H1 (cell line): Measurements from ENCODE around the gene ENKUR. TPM values are rescaled to one million over a fixed set of nuclear protein-coding genes. Genes with fewer than 3 reads are reported as not detected.

Source experiments
- CHD7 ChIP-seq: fragments of 300-600 bp; sonication (generic); IDR thresholded peaks from 2 replicates; pipeline ENCODE4 v1.7.1; 2012; ENCODE audit warnings: low read length, moderate library complexity, mild to moderate bottlenecking, inconsistent platforms; ENCODE audit not compliant: insufficient replicate concordance
- EGR1 ChIP-seq: IDR thresholded peaks from 2 replicates; pipeline ENCODE4 v1.6.1; 2011; ENCODE audit warnings: low read depth, low read length, borderline replicate concordance
- MAX ChIP-seq: IDR thresholded peaks from 2 replicates; pipeline ENCODE4 v1.6.1; 2012; ENCODE audit warnings: inconsistent platforms
- SIX5 ChIP-seq: IDR thresholded peaks from 2 replicates; pipeline ENCODE4 v1.6.1; 2011; ENCODE audit warnings: mild to moderate bottlenecking, low read depth, low read length
- polyA plus RNA-seq, 7 experiments: library from polyadenylated mRNA; depleted of rRNA in 3 of 7; stranded (reverse) in 5 of 7; unstranded in 2 of 7; fragments of >200 nt in 5 of 7; fragments of 200-250 nt in 2 of 7; gene quantifications; 1 replicate in 5 of 7; 2 replicates in 1 of 7; 4 replicates in 1 of 7; pipeline versions ENCODE4 v1.2.1 to v1.2.3, GENCODE V29; 2011 to 2013; ENCODE audit warnings: missing spikeins in 2 of 7, mixed read lengths in 2 of 7
- total RNA-seq: library from RNA; stranded (reverse); fragmentation: NEBNext Ultra II Directional; extraction: Animal tissue kit (Norgen Biotek cat#: 25700); gene quantifications from 2 replicates; pipeline ENCODE4 v1.2.1, GENCODE V29; 2021
- TF ChIP-seq, protein P1 (sequence below): IDR thresholded peaks from 2 replicates; pipeline ENCODE4 v1.6.1; 2012; ENCODE audit warnings: inconsistent platforms

The ENKUR gene
- total and polyA plus RNA-seq, 2 of the 8 experiments (the other 6 are each of a cell fraction or from before 2014, with no cell fraction given), result not detected

GRCh38 chr10:25038325-25038724 is 22.4 kb upstream of the ENKUR start (continued):
- no peak for TF ChIP-seq CHD7
- TF ChIP-seq EGR1, result no peak
- TF ChIP-seq MAX, result no peak
- TF ChIP-seq, protein P1, sequence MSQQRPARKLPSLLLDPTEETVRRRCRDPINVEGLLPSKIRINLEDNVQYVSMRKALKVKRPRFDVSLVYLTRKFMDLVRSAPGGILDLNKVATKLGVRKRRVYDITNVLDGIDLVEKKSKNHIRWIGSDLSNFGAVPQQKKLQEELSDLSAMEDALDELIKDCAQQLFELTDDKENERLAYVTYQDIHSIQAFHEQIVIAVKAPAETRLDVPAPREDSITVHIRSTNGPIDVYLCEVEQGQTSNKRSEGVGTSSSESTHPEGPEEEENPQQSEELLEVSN, result no peak
- TF ChIP-seq SIX5, result no peak
